Measurements from ENCODE around the gene TMEM138.
A peak's percentile ranks its signal among the peaks of the same experiment; 100 is the strongest.

DNA sequence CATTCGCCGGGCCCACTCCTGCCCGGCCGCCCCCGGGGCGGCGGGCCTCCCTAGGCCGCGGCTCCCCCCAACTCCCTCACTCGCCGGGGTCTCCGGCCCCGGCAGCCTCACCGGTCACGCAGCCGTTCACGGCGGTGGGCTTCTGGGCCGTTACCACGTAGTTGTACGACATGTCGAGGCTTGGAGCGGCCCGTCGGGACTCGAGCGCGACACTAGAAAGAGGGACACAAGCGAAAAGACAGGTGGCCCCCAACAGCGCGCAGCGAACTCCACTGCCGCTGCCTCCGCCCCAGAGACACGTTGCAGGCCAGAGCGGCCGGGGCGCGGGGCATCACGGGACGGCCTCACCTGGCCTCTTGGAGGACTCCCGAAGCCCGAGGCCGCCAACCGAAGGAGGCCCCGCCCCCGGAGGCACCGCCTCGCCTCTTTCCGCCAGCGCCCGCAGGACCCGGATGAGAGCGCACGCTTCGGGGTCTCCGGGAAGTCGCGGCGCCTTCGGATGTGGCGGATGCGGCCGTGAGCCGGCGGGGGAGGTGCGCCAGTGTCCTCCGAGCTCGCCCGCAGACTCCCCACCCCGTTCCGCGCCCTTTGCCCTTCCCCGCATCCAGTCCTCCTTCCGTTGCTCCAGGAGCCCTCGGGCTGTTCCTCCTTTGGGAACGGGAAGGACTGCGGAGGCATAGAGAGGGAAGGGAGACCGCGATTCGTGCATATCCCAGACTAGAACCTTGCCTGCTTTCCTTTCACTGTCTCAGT is 29.2 kb upstream of the TMEM138 start, which contains the start of the genes DDB1 and TKFC:
- TF ChIP-seq, protein P1, sequence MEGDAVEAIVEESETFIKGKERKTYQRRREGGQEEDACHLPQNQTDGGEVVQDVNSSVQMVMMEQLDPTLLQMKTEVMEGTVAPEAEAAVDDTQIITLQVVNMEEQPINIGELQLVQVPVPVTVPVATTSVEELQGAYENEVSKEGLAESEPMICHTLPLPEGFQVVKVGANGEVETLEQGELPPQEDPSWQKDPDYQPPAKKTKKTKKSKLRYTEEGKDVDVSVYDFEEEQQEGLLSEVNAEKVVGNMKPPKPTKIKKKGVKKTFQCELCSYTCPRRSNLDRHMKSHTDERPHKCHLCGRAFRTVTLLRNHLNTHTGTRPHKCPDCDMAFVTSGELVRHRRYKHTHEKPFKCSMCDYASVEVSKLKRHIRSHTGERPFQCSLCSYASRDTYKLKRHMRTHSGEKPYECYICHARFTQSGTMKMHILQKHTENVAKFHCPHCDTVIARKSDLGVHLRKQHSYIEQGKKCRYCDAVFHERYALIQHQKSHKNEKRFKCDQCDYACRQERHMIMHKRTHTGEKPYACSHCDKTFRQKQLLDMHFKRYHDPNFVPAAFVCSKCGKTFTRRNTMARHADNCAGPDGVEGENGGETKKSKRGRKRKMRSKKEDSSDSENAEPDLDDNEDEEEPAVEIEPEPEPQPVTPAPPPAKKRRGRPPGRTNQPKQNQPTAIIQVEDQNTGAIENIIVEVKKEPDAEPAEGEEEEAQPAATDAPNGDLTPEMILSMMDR (IDR thresholded peaks at IDR 0.05; ENCODE audit: low read depth, low read length, poor library complexity, severe bottlenecking), result peak; percentile 10
- no peak for TF ChIP-seq EZH2phosphoT487 (IDR thresholded peaks at IDR 0.05; ENCODE audit: borderline replicate concordance, low read length)
